IPS DF 6.9 (cell line): ENCODE results near the gene GRAMD2B.
"Not testable (repeated sequence)": the region's sequence is repeated elsewhere in the genome, so short reads cannot be mapped to it uniquely, and the experiment has no call there.

ENCODE experiments used
- DNase-seq: peaks from one replicate; pipeline ENCODE4 v3.0.0-alpha.2; 2013; ENCODE audit warnings: low read depth, low spot score
- H3K27ac ChIP-seq: one replicate; pipeline ENCODE4 v1.5.1; 2013; ENCODE audit warnings: low read length, control low read depth
- H3K27me3 ChIP-seq: 2 replicates; pipeline ENCODE4 v1.6.1; 2013; ENCODE audit warnings: mild to moderate bottlenecking, low read length; ENCODE audit not compliant: control insufficient read depth, insufficient read depth
- H3K36me3 ChIP-seq: 2 replicates; pipeline ENCODE4 v1.6.1; 2013; ENCODE audit warnings: low read length; ENCODE audit not compliant: control insufficient read depth, insufficient read depth
- H3K4me1 ChIP-seq: 2 replicates; pipeline ENCODE4 v1.6.1; 2013; ENCODE audit warnings: low read length; ENCODE audit not compliant: control insufficient read depth, insufficient read depth
- H3K4me3 ChIP-seq: 2 replicates; pipeline ENCODE4 v1.5.1; 2013; ENCODE audit warnings: mild to moderate bottlenecking, low read length
- H3K9me3 ChIP-seq: 2 replicates; pipeline ENCODE4 v1.6.1; 2013; ENCODE audit warnings: low read length, inconsistent platforms; ENCODE audit not compliant: control insufficient read depth, insufficient read depth
- WGBS: extraction: QIAGEN DNeasy Blood & Tissue Kit; methylation state at CpG from one replicate; pipeline ENCODE4 v1.1.7; 2013; ENCODE audit warnings: mixed read lengths, missing lambda C conversion rate; ENCODE audit not compliant: insufficient read length, insufficient coverage; 5-methylcytosine and 5-hydroxymethylcytosine counted together

The GRAMD2B gene, protein sequence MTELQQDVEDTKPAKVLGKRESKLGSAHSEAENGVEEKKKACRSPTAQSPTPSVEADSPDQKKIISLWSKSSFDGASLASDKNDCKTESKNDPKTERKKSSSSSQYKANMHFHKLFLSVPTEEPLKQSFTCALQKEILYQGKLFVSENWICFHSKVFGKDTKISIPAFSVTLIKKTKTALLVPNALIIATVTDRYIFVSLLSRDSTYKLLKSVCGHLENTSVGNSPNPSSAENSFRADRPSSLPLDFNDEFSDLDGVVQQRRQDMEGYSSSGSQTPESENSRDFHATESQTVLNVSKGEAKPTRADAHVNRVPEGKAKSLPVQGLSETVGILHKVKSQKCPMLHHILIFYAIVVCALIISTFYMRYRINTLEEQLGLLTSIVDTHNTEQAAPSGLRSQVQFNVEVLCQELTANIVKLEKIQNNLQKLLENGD

GRCh38 chr5:126422994-126423788 lies at the start of gene GRAMD2B:
Gene GRAMD2B (plus strand): TSS chr5:126423409. CDS start chr5:126423607, 198 bp downstream.
- no CpG with 5 or more reads among the region's 44 CpGs for WGBS
- Histone ChIP-seq H3K9me3 (no peaks in the 10 kb centered on the region), H3K36me3 (no peaks in the 10 kb centered on the region), H3K27me3 (no peaks in the 10 kb centered on the region), H3K27ac (no peak within 1 kb of the TSS), H3K4me1 (no peaks in the 10 kb centered on the region), H3K4me3 (peak within 1 kb of the TSS; percentile 83)
- DNase-seq: peak; percentile 78

DNA sequence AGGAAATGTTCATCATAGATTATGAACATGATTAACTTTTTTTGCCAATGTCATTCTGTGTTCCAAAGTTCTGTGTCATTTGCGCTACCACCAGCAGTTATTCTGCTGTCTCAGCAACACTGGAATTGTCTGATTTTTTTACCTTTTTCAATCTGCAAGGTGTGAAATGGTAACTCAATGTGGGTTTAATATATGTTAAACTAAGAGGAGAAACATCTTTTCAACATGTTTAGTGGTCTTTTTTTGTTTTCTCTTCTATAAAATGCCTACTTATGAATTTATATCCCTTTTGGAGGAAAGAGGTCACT lies 49.1 kb upstream of the GRAMD2B start:
- Histone ChIP-seq H3K36me3 (no peaks in the 10 kb centered on the region), H3K4me3 (no peak overlapping the region), H3K9me3 (no peaks in the 10 kb centered on the region), H3K4me1 (peaks cover 6% of the 10 kb centered on the region), H3K27ac (no peak overlapping the region), H3K27me3 (no peaks in the 10 kb centered on the region)
- DNase-seq: no peak
- WGBS: no CpG with 5 or more reads among the region's 1 CpG

- DNase-seq: no peak
- H3K4me1 ChIP-seq: peaks cover under 1% of the 10 kb centered on the region
- no CpG with 5 or more reads among the region's 1 CpG for WGBS
- no peak overlapping the region for H3K4me3 ChIP-seq
- H3K36me3 ChIP-seq: no peaks in the 10 kb centered on the region
- H3K27me3 ChIP-seq: no peaks in the 10 kb centered on the region
- H3K9me3 ChIP-seq: no peaks in the 10 kb centered on the region
- no peak overlapping the region for H3K27ac ChIP-seq
Observed at GRCh38 chr5:126376443-126376842, 46.8 kb upstream of the GRAMD2B start.

DNA sequence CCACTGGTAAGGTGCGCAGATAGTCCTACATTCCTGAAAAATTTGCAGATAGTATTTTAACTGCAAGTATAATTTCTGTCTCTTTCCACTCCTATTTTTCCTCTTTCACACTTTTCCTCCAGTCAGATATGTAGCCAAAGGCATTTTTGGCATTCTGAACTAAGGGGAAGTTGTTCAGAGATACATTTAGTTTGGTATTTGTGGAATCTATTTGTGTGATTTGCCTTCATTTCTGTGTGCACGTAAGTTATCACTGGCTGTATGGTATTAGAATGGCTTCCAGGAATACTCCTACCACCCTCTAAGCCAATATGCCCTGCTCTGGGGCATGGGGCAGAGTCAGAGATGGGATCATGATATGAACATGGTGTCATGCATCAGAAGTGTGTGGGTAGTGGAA lies 45.8 kb upstream of the GRAMD2B start:
- no peak for DNase-seq
- Histone ChIP-seq H3K27ac (no peak overlapping the region), H3K9me3 (no peaks in the 10 kb centered on the region), H3K4me3 (no peak overlapping the region), H3K4me1 (no peaks in the 10 kb centered on the region; the same call in 1 of the 2 replicates), H3K36me3 (no peaks in the 10 kb centered on the region), H3K27me3 (no peaks in the 10 kb centered on the region)
- no CpG with 5 or more reads among the region's 2 CpGs for WGBS

DNA sequence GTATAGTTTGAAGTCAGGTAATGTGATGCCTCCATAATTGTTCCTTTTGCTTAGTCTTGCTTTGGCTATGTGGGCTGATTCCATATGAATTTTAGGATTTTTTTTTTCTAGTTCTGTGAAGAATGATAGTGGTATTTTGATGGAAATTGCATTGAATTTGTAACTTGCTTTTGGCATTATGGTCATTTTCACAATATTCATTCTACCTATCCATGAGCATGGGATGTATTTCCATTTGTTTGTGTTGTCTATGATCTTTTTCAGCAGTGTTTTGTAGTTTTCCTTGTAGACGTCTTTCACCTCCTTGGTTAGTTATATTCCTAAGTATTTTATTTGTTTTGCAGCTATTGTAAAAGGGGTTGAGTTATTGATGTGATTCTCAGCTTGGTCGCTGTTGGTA lies 42.9 kb upstream of the GRAMD2B start:
- DNase-seq, H3K27ac ChIP-seq, H3K4me3 ChIP-seq, H3K36me3 ChIP-seq, H3K9me3 ChIP-seq, H3K27me3 ChIP-seq, H3K4me1 ChIP-seq: not testable (repeated sequence)
- no CpG with 5 or more reads among the region's 2 CpGs for WGBS

DNA sequence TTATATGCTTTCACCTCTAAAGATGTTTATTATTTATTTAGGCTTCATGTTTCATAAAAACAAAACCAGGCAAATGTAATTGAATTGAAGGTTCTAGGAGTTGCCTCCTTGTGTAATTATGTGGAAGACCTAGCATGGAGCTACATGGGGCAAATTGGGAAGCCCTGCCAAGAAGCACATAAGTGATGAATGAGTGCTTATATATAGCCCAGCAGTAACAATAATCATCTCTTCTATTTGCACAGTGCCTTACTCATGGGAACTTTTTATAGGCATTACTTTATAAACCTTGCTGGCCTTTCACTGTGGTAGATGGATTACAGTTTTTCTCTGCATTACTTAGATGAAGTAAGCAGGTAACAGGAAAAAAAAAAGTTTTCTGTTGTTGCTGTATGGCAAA lies 40.0 kb upstream of the GRAMD2B start:
- Histone ChIP-seq H3K27ac (no peak overlapping the region), H3K36me3 (no peaks in the 10 kb centered on the region), H3K4me1 (0 out of 2 replicates have a peak, but pooled peaks cover 1% of the 10 kb centered on the region), H3K9me3 (no peaks in the 10 kb centered on the region), H3K27me3 (no peaks in the 10 kb centered on the region), H3K4me3 (no peak overlapping the region)
- DNase-seq: no peak

- WGBS: no CpG with 5 or more reads among the region's 3 CpGs
- no peak overlapping the region for H3K4me3 ChIP-seq
- no peaks in the 10 kb centered on the region for H3K27me3 ChIP-seq
Observed at GRCh38 chr5:126383776-126384175, 39.4 kb upstream of the GRAMD2B start.

GRCh38 chr5:126384985-126385384 lies 38.2 kb upstream of the GRAMD2B start:
- Histone ChIP-seq H3K27me3 (no peaks in the 10 kb centered on the region), H3K4me1 (0 out of 2 replicates have a peak, but pooled peaks cover 1% of the 10 kb centered on the region), H3K4me3 (no peak overlapping the region), H3K9me3 (no peaks in the 10 kb centered on the region), H3K27ac (no peak overlapping the region), H3K36me3 (no peaks in the 10 kb centered on the region)
- WGBS: no CpG with 5 or more reads among the region's 3 CpGs
- DNase-seq: no peak

More at GRCh38 chr5:126383776-126384175, 39.4 kb upstream of the GRAMD2B start:
- Histone ChIP-seq H3K4me1 (0 out of 2 replicates have a peak, but pooled peaks cover 1% of the 10 kb centered on the region), H3K36me3 (no peaks in the 10 kb centered on the region), H3K27ac (no peak overlapping the region), H3K9me3 (no peaks in the 10 kb centered on the region)
- DNase-seq: no peak

DNA sequence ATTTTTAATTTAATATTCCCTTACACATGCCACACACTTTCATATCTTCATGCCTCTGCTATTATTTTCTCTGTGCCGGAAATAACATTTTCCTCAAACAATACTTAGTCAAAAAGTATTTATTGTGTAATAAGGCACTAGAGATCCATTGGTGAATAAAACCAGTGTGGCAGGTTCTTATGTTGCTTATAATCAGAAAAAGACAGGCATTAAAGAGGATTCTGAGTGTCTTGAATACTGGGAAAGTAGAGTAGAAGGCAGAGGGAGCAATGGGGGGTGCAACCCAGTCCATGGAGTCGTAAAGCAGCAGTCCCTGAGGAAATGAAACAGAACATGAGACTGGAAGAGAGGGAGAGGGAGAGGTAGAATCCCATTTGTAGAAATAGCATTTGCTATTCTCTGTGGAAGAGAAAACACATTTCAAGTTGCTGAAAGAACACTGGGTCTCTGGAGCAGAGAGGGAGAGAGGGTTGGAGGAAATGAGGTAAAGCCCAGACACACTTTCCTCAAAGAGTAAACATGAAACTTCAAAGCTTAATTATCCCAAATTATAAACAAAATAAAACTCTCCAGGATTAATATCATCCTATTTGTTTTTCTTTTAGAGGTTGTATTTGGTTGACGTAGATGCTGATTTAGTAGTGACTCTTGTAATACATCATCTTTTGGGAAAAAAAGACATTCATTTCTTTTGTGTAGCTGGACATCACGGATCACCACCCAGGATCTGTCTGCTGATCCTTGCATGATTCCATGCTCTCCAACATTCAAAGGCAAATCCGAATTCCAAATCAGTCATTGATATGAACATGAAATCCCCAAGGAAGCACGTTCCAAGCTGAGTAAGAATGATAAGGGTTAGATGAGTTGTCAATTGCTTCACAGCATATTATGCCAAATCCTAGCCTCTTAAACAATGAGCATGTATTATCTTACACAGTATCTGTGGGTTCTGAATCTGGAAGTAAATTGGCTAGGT lies 37.4 kb upstream of the GRAMD2B start:
- WGBS: no CpG with 5 or more reads among the region's 6 CpGs
- H3K27ac ChIP-seq: no peak overlapping the region
- 0 out of 2 replicates have a peak, but pooled peaks cover 1% of the 10 kb centered on the region for H3K4me1 ChIP-seq
- no peak for DNase-seq
- H3K4me3 ChIP-seq: no peak overlapping the region
- H3K36me3 ChIP-seq: no peaks in the 10 kb centered on the region
- no peaks in the 10 kb centered on the region for H3K9me3 ChIP-seq
- H3K27me3 ChIP-seq: no peaks in the 10 kb centered on the region

DNA sequence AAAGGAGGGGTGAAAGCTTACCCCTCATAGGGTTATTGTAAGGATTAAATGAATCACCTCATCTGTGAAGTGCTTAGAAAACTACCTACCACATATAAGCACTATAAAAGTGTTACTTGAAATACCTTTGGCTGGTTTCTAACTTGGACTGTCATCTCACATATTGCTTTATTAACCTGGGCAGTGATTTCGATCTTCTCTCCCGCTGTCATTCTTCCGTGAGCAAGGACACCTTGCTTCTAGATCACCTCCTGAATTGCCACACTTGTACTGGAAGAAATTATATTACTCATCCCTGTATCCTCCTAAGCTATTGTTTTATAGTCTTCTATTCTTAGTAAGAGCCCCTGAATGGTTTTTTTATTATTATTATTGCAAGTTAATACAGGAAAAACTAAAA lies 34.0 kb upstream of the GRAMD2B start:
- Histone ChIP-seq H3K36me3 (no peaks in the 10 kb centered on the region), H3K9me3 (no peaks in the 10 kb centered on the region), H3K4me1 (no peaks in the 10 kb centered on the region), H3K27ac (no peak overlapping the region), H3K27me3 (no peaks in the 10 kb centered on the region), H3K4me3 (no peak overlapping the region)
- no CpG with 5 or more reads among the region's 3 CpGs for WGBS
- DNase-seq: no peak
